Embryonic facial prominence (tissue), 1 donor: ENCODE data around the gene ATG9B.

Experiments used
- DNase-seq: peaks from one replicate; pipeline ENCODE4 v3.0.0-alpha.2; 2016; ENCODE audit errors: extremely low spot score

ATG9B gene

DNA sequence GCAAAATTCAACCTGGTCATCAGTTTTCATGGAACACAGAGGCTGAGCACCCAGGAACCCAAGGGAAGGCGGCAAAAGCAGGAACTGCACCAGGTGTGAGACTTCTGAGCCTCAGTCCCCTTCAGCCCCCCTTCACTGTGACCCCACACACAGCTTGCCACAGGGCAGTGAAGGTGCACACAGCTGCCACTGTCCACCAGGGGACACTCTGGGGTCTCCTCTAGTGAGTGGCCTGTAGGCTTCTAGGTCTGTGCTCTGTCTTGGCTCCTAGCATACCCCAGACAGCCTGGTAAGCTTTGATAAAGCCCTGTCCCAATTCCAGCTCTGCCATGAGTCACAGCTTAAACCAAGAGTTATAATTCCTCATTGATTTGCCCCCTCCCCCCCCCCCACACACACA, 58.3 kb downstream of the ATG9B start:
- DNase-seq = no peak

DNA sequence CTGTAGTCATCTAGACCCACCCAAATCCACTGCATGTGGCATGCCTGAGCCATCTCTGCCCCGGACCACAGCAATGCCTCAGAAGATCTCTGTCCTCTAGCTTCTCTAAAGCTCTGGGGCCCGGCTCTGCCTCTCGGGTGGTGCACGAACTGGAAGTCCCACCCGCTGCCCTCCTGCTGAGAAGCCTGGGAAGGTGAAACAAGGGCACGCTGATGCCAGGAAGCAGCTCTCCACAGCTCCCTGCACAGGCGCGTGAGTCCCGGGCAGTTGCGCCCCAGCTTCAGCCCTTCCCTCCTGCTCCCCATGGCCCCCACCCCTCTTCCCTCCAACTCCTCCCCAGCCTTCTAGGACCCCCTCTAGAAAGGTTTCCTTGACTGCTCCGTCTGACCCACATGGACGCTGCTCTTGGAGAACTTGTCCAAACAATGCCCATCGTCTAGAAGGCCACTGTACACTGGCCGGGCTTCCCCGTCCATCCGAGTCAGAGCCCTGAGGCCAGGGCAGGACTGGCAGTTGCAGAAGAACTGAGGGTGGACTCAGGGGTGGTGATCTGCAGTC, 58.9 kb downstream of the ATG9B start:
- DNase-seq = no peak
